HG03342 (cell line): ENCODE measurements around the gene NKX6-1.
A peak's percentile ranks its signal among the peaks of the same experiment; 100 is the strongest.

Experiments
- ATAC-seq: cut with Tn5 transposase; IDR thresholded peaks from one replicate; pipeline ENCODE4 v1.9.1; 2021; ENCODE audit warnings: mild to moderate bottlenecking, moderate library complexity; ENCODE audit not compliant: unreplicated experiment

Gene NKX6-1

DNA sequence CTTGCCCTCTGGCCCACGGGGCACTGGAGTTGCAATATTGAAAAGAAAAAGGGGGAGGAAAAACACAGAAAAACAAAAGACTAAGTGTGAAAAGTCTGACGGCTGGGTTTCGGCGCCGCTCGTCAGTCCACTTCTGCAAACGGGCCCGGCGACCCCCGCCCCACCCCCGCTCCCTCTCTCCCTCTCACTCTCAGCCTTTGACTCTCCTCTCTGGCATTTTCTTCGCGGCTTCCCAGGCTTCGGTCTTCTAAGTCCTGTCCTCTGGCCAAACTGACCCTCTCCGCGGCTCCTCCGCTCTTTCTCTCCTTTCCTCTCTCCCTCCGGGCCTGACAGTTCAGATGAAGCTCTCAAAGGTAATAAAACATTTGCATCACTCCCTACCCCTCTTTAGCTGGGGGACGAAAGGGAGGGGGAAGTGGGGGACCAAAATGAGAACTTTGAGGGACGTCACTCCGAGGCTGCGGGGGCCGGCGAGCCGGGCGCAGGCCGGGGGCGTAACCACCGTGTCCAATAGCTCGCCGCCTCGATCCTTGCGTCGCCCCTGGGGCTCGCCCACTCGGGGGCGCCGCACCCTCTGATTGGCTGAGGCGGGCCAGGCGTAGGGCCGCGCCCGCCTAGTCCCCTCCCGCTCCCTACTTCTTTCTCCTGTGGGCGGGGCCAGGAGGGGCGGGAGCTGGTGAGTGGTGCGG is at the start of gene NKX6-1:
NKX6-1 (minus strand) TSS at position 358 of the 689 bp plus-strand sequence. CDS start 1,064 bp downstream, outside the sequence.
- ATAC-seq = no peak

DNA sequence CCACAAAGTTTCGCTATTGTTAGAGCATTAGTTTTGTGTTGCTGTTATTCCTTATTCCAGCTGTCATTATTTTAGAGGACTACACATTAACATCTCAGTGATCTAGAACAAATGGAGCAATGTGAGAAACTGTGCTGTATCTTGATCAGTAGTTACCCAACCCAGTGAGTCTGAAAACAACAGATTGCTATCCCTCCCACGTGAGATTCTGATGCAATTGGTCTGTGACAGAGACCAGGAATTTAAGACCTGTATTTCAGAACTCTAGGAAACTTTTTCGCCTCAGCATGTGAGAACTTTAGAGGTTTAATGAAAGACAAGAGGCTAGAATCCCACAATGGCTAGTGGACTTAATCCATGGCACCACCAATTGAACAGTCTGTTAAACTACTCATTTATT is 48.1 kb upstream of the NKX6-1 start:
- no peak for ATAC-seq

DNA sequence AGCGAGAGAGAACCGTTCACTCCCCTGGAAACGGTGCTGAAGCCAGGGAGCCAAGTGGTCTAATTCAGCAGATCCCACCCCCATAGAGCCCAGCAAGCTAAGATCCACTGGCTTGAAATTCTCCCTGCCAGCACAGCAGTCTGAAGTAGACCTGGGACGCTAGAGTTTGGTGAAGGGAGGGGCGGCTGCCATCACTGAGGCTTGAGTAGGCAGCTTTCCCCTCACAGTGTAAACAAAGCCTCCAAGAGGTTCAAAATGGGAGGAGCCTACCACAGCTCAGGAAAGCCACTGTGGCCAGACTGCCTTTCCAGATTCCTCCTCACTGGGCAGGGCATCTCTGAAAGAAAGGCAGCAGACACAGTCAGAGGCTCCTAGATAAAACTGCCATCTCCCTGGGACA is 46.0 kb upstream of the NKX6-1 start:
- no peak for ATAC-seq

DNA sequence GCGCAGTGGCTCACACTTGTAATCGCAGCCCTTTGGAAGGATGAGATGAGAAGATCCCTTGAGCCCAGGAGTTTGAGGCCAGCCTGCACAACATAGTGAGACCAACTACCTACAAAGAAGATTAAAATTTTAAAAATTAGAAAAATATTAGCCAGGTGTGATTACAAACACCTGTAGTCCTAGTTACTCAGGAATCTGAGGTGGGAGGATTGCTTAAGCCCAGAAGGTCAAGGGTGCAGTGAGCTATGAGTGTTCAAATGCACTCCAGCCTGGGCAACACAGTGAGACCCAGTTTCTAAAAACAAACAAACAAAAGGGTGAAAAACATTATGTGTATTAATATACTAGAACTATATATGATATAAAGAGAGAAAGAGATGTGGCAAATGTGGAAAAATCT is 36.8 kb upstream of the NKX6-1 start:
- ATAC-seq = no peak

DNA sequence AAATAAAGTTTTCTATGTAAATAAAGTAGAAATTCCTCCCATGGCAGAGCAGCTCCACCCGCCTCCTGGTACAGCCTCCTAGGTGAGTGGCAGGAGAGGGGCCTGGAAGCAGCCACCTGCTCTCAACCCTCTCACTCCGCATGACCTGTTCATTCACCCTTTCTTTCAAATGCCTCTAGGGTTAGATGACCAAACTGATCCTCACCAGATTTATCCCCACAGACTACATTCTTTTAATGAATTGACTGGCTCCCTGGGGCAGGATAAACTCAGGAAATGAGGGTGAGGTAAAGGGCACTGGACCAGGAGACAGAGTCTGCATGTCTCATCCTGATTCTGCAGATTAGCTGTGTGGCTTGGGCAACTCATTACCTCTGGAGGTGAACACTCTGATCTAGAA is 32.6 kb upstream of the NKX6-1 start:
- ATAC-seq = no peak

DNA sequence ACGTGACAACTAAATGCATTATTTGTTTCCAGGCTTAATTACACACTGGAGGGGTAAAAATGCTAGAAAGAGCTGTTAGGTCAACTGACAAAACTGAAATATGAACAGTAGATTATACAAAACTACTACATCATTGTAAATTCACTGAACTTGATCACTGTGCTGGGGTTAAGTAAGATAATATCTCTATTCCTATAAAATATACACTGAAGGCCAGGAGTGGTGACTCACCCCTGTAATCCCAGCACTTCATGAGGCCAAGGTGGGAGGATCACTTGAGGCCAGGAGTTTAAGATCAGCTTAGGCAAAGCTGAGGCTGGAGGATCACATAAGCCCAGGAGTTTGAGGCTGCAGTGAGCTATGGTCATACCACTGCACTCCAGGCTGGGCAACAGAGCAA is 31.8 kb upstream of the NKX6-1 start:
- ATAC-seq = no peak

DNA sequence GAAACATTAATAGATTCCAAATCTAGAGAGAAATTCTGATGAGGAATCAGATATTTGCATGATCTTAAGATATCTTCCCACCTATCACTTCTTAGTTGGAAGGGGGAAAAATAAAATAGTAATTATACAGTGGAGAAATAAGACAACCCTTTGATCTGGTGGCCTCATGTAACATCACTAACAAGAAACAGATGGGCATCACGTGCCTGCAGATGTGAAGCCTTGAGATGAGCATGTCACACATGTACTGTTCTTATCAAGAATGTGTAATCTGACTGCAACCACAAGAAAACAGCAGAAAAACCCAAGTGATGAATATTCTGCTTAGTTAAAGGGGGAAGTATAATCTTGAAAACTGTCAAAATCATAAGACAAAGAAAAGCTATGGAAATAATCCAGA is 31.4 kb upstream of the NKX6-1 start:
- no peak for ATAC-seq

DNA sequence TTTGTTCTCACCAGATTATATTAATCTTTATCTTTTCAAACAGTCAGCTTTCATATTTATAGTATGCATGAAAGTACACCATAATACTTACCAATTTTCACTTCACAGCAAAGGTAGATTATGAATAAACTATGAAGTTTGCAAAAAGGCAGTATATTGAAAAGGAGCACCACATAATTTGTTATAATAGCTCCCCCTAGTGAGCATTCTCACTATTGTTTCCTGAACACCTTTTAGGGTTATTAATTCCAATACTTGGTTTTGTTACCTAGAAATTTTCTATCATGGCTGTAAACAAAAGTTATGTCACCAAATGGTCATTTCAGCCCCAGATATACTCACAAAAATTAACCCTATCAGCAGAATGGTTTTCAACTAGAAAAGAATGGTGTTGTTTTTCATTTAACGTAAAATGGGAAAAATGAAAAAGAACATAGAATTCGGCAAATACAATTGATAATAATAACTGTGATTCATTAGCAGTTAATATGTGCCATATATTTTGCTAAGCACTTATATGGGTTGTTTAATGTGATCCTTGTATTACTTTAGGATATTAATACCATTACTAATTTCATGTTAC is 30.2 kb upstream of the NKX6-1 start:
- peak; percentile 71 for ATAC-seq

DNA sequence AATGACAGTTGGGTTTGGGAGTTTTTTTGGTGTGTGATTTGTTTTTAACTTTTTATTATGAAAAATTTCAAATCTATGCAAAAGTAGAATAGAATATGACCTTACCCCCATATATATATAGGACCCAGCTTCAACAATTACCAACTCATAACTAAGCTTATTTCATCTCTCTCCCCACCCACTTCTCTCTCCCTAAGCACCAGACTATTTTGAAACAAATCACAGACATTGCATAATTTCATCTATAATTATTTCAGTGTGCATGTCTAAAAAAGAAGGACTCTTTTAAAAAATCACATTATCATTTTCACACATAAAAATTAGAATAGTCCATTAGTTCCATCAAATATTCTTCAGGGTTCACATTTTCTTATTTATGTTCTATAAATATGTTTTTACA is 28.3 kb upstream of the NKX6-1 start:
- ATAC-seq = no peak

DNA sequence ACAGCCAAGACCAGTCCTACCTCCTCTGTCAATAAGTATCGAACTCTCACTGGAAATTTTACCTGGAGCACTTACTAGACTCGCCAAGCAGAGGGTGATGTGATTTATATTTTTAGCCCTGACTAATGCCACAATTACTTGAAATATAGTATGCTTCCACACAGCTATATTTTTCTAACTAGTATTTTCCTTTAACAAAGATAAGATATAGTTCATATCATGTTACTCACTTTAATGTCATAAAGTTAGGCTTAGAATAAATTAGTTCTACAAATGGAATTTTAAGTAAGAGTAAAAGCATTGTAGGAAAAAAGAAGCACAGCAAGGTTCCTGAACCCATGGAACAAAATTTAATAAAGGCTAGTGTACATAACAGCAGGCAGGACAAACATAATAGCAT is 16.0 kb upstream of the NKX6-1 start:
- ATAC-seq = no peak

DNA sequence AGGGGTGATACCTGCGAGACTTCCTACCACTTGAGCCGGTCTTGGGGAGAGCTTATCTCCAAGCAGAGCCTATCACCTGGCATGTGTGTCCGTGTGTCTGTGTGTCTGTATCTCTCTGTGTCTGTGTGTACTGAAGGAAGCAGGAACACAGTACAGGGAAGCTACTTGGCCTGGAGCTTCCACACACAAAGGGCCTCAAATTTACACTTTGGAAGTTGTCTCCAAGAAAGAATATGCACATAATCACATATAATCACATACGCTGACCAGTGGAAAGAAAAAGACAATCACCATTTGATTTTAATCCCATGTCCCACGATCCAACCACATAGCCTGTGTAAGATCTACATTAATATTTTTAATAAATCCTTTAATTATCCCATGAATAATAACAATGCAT is 13.2 kb upstream of the NKX6-1 start:
- ATAC-seq = no peak

DNA sequence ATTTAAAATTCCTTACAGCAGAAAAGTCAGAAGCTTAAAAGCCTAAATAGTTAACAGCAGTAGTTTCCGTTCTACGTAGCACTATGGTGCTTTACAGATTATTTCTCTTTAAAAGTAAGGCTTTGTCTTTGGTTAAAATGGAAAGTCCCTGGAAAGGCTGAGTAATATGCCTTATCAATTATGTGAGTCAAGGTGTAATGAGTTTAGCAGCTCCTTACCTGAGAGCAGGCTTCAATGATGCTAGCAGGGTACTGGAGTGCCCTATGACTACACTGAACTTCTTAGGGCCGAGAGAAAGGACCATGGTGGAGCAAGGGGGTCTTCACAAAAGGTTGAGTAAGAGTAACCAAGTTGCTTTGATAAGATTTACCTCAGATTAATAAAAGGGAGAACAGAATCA is 12.6 kb upstream of the NKX6-1 start:
- no peak for ATAC-seq

DNA sequence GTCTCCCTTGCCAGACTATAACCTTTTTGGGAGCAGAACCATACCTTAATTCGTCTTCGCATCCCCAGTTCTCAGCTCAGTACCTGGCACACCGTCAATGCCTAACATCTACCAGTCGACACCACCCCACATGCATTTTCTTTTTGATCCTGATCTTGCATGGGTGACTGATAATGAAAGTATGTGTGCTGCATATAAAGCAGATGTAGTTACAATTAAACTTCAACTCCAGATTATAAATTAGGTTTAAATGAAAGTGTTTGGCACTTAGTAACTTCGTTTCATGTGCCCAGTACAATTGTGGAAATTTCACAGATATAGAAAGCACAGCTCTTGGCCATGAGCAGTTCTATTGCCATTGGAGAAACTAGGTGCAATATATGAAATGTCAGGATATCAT is 8.8 kb upstream of the NKX6-1 start:
- ATAC-seq = no peak

DNA sequence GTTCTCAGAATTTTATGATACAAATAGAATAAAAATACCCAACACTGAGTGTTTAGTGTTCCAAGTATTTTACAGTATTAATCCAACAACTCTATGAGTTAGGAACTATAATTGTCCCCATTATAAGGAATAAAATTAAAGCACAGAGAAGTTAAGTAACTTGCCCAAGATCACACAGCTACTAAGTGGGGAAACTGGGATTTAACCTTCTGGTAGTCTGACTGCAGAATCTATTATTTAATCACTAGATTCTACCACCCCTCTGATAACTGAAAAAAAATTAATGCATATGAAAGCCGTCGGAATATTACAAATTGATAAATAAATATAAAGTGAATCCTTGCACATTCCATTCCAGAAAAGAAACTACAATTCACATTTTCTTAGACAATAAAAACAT is 5.7 kb upstream of the NKX6-1 start:
- no peak for ATAC-seq

DNA sequence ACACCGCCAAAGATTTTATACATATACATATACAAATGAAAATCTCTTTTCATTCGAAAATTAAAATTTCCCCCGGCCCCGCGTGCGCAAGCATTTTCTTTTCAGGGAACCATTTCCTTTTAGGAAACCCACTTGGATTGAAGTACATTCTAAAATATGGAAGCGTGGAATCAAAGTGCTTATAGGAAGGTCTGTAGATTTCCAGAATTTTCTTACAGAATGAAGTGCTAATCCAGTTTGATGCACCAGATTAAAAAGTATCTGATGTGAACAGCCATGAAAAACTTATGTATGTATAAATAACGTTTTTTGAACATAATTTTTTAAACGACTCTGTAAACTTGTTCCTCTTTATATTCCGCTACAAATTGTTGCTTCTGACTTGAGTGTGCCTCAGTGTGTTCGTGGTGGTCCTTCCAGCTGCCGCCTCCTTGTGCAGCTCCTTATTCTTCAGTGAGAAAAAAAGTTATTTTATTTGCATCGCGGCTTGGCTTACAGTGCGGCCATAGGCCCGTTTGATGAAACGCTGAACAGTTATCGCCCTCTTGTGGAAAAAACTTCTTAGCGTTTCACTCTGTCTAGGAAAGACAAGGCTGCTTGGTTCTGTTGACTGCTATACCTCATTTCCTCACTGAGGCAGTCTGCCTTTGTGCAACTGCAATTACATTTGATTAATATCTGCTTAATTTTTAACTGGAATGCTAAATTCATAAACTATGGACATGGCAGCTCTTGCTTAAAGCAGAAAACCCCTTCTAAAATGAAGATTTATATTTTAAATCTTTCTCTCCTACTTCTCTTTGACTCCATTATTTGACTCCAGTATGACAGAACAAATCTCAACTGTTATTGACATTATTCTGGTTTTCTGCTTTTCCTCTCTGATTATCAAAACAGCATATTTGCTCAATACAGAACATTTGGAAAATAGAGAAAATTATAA is 4.7 kb upstream of the NKX6-1 start:
- ATAC-seq = peak; percentile 90

DNA sequence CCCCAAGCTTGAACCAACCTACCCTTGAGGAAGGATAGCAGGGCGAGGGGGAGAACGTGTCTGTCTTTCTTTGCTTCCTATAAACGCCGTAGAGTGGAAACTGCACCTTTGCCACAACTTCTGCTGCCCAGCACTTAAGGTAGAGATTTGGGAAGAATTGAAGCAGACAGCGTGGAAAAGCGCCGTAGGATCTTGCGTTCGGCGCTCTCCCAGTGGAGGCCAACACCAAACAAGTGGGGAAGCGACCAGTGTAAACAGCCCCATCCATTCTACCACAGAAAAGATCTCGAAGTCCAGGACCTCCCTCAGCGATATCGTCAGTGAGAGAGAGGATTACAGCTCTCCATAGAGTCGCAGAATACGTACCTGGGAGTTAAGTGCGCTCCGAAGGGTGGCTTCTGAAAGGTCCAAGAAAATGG is 3.9 kb upstream of the NKX6-1 start:
- ATAC-seq = no peak

DNA sequence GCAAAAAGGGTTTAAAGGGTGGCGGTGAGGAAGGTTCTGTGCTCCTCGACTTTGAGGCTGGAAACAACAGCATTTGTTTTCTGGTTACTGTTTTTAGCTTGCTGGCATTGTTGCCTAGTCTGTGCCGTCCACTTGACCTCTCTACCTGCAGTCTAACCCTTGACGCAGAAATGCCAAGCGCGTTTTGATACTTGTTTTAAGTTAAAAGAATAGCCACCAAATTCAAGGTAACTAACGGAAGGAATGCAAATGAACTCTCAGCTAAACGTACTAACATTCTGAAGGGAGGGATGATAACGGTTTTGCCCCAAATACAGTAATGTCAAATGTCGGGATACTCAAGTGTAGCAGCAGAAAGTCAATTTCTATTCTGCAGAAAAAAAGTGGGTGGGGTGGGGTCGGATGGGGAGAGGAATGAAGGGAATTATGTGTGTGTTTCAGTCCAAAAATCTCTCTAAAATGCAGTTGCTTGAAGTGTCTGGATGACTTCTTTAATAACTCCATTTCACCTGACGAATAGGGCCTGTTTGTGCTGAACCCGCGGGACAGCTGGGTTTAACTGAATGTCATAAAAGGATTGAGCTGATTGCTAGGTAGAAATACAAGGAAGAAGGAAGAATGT is 3.4 kb upstream of the NKX6-1 start:
- no peak for ATAC-seq

DNA sequence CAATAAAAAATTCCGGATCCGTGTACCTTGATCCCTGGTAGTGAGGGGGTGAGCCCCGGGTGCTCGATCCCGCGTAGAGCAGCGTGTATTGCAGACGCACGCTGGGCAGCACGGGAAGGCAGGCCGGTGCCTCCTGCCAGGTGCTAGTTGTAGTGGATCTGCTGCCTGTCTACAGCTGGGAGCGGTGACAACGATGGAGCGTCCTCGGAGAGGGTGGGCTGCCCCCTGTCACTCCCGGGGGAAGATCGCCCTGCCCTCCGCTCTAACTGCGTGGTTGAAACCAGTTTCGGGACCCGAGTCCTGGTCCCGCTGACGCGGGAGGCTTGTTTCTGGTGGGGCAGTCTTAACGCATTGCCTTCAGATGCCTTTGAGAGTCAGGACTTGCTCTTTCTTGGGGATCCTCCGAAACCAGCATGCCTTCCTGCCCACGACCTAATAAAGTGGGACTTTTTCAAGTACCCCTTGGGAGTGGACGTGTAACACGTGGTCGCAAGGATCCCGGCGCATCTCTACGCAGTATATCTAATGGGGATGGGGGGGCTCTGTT is 2.7 kb upstream of the NKX6-1 start:
- ATAC-seq = no peak

DNA sequence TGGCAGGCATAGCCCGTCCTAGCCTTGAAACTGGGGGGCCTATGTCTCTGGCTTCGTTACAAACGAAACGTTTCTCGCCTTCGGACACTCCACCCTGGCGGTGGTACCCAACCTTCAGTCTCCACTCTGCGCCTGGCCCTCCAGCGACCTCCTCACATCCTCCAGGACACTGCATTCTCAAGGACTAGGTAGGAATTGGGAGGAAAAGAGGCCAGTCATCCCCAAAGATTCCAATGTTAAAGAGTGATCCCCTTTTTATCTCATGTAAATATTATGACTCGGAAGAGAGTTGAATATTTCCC is 2.1 kb upstream of the NKX6-1 start:
- ATAC-seq = no peak

DNA sequence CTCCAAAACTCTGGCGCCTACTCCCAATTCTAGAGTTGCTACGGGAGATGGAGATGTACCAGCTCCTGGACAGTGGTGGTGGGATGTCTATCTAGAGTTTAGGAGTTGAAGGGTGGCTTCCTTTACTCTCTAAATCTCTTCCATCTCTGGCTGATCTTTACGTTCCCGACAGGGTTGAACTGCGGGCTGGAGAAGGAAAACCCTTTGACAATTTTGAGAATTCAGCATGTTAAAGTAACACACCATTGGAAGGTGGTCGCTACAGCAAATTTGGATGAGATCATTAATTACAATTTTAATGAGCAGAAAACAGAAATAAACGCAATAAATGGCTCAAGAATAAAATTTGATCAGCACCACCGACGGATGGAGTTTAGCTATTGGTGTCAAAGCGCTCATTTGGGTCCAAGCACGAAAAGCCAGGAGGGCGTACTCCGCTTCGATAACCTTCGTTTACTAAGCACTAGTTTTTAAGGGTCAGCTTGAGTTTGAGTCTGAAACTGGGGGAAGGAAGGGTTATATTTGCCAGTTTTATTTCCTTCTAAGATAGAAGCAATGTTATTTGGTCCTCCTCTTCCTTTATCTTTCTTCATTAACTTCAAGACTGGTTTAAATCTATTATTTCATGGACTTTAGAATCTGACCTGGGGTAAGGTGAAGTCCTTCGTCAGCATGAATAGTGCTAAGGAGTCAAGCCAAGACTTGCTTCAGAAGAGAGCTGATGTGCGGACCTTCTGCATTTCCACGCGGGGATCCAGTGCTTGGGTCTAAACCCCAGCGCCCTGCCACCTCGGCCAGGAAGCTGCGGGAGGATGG is 1.5 kb upstream of the NKX6-1 start:
- ATAC-seq = no peak

DNA sequence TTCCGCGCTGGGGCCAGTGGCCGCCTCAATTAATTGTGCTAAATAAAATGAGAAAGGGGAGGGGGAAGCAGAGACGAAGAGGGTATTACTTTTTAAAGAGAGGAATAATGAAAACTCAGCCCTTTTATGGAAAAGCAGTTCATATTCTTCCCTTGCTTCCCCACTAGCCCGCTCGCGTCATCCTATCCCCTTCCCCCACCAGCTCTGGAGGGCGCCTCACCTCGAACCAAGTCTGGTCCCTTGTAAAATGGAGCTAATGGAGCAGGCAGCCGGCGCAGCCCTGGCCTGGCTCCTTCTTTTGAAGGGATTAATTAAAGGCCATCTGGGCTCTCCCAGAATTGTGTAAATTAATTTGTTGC is 511 bp upstream of the NKX6-1 start:
- ATAC-seq = no peak
